HG03342 (cell line): ENCODE results near the gene CARS2.
"Not testable (repeated sequence)": the region's sequence is repeated elsewhere in the genome, so short reads cannot be mapped to it uniquely, and the experiment has no call there.

ENCODE experiments used
- ATAC-seq: cut with Tn5 transposase; IDR thresholded peaks from one replicate; pipeline ENCODE4 v1.9.1; 2021; ENCODE audit warnings: mild to moderate bottlenecking, moderate library complexity; ENCODE audit not compliant: unreplicated experiment

The CARS2 gene

GRCh38 chr13:110639935-110640334 is 66.0 kb downstream of the CARS2 start:
- ATAC-seq: no peak

- no peak for ATAC-seq
Measured at GRCh38 chr13:110638814-110639806, 66.8 kb downstream of the CARS2 start.

- no peak for ATAC-seq
Measured at GRCh38 chr13:110638257-110638656, 67.7 kb downstream of the CARS2 start.

GRCh38 chr13:110637747-110638146 is 68.2 kb downstream of the CARS2 start:
- no peak for ATAC-seq

GRCh38 chr13:110637275-110637674 is 68.6 kb downstream of the CARS2 start:
- no peak for ATAC-seq

- ATAC-seq: no peak
Measured at GRCh38 chr13:110636701-110637201, 69.2 kb downstream of the CARS2 start.

GRCh38 chr13:110636053-110636475 is 69.9 kb downstream of the CARS2 start:
- ATAC-seq: no peak

- no peak for ATAC-seq
Measured at GRCh38 chr13:110635405-110636002, 70.4 kb downstream of the CARS2 start.

GRCh38 chr13:110634558-110634957 is 71.4 kb downstream of the CARS2 start:
- ATAC-seq: no peak

GRCh38 chr13:110633776-110634175 is 72.1 kb downstream of the CARS2 start:
- ATAC-seq: no peak

- ATAC-seq: not testable (repeated sequence)
Measured at GRCh38 chr13:110632255-110632654, 73.7 kb downstream of the CARS2 start.

GRCh38 chr13:110630566-110631119 is 75.3 kb downstream of the CARS2 start:
- ATAC-seq: no peak

- no peak for ATAC-seq
Measured at GRCh38 chr13:110629735-110630134, 76.2 kb downstream of the CARS2 start.

- ATAC-seq: no peak
Measured at GRCh38 chr13:110628952-110629701, 76.8 kb downstream of the CARS2 start.

GRCh38 chr13:110628477-110628793 is 77.5 kb downstream of the CARS2 start:
- ATAC-seq: no peak

- no peak for ATAC-seq
Measured at GRCh38 chr13:110627761-110628476, 78.0 kb downstream of the CARS2 start.

- no peak for ATAC-seq
Measured at GRCh38 chr13:110627351-110627750, 78.6 kb downstream of the CARS2 start.

- ATAC-seq: no peak
Measured at GRCh38 chr13:110626521-110626920, 79.4 kb downstream of the CARS2 start.

- no peak for ATAC-seq
Measured at GRCh38 chr13:110625771-110626321, 80.1 kb downstream of the CARS2 start.
